Keratinocyte (primary cell): ENCODE data around the gene FAM72C. TPM values are rescaled to one million over a fixed set of nuclear protein-coding genes. Genes with fewer than 3 reads are reported as not detected.
"Not testable (repeated sequence)": the region's sequence is repeated elsewhere in the genome, so short reads cannot be mapped to it uniquely, and the experiment has no call there.

Experiments
- DNase-seq: peaks from one replicate; pipeline ENCODE4 v3.0.0-alpha.2; 2011; ENCODE audit warnings: low read depth, missing footprints, low spot score
- FAIRE-seq: peaks from 2 replicates; lab custom pipeline; 2011; peaks lifted over from hg19 to GRCh38; lab: Jason Lieb, UNC
- H2AFZ ChIP-seq: 2 replicates; pipeline ENCODE4 v1.6.0; 2012; ENCODE audit warnings: low read length, control low read depth, inconsistent platforms; ENCODE audit not compliant: control insufficient read depth
- H3K27ac ChIP-seq: 2 replicates; pipeline ENCODE4 v1.5.1; 2011; ENCODE audit warnings: low read length; ENCODE audit not compliant: control insufficient read depth, insufficient read depth
- H3K27me3 ChIP-seq: 3 replicates; pipeline ENCODE4 v1.6.0; 2011; ENCODE audit warnings: low read length; ENCODE audit not compliant: control insufficient read depth, insufficient read depth; ENCODE audit errors: extremely low read depth
- H3K36me3 ChIP-seq, 2 experiments: 2 replicates in 1 of 2; 3 replicates in 1 of 2; pipeline ENCODE4 v1.5.1; 2011; ENCODE audit warnings: low read length in 2 of 2, mild to moderate bottlenecking in 1 of 2; ENCODE audit not compliant: control insufficient read depth in 2 of 2, insufficient read depth in 2 of 2; ENCODE audit errors: extremely low read depth in 1 of 2
- H3K4me1 ChIP-seq: 3 replicates; pipeline ENCODE4 v1.5.1; 2011; ENCODE audit warnings: low read length; ENCODE audit not compliant: control insufficient read depth, insufficient read depth; ENCODE audit errors: extremely low read depth
- H3K4me2 ChIP-seq: 3 replicates; pipeline ENCODE4 v1.6.0; 2011; ENCODE audit warnings: low read depth, low read length; ENCODE audit not compliant: control insufficient read depth, insufficient read depth; ENCODE audit errors: extremely low read depth
- H3K4me3 ChIP-seq, 3 experiments: fragments of 200-600 bp in 1 of 3; sonication (generic) in 1 of 3; 2 replicates in 2 of 3; 3 replicates in 1 of 3; pipeline ENCODE4 v1.5.1; 2011 to 2016; ENCODE audit warnings: low read length in 3 of 3, mild to moderate bottlenecking in 3 of 3, control low read depth in 2 of 3, inconsistent platforms in 1 of 3, low read depth in 1 of 3, mixed read lengths in 1 of 3, mixed run types in 1 of 3, moderate library complexity in 1 of 3; ENCODE audit not compliant: control insufficient read depth in 2 of 3, insufficient read depth in 2 of 3; ENCODE audit errors: extremely low read depth in 1 of 3
- H3K79me2 ChIP-seq: 2 replicates; pipeline ENCODE4 v1.6.0; 2012; ENCODE audit warnings: low read length; ENCODE audit not compliant: control insufficient read depth, insufficient read depth
- H3K9ac ChIP-seq: 3 replicates; pipeline ENCODE4 v1.6.0; 2011; ENCODE audit warnings: low read length; ENCODE audit not compliant: control insufficient read depth, insufficient read depth; ENCODE audit errors: extremely low read depth
- H3K9me1 ChIP-seq: 3 replicates; pipeline ENCODE4 v1.6.0; 2011; ENCODE audit warnings: low read length; ENCODE audit not compliant: control insufficient read depth, insufficient read depth; ENCODE audit errors: extremely low read depth
- H3K9me3 ChIP-seq: 2 replicates; pipeline ENCODE4 v1.5.1; 2012; ENCODE audit warnings: low read depth, low read length; ENCODE audit not compliant: control insufficient read depth
- H4K20me1 ChIP-seq: 3 replicates; pipeline ENCODE4 v1.6.0; 2011; ENCODE audit warnings: low read length; ENCODE audit not compliant: control insufficient read depth, insufficient read depth; ENCODE audit errors: extremely low read depth
- dilution Hi-C: fragments of 300-500 bp; cut with MboI; formaldehyde crosslinking; loops from one replicate; pipeline ENCODE4 v1.7.0; 2020; ENCODE audit warnings: low sequenced_read_pairs; ENCODE audit not compliant: extremely low pct_ligation_motif_present
- polyA plus RNA-seq, 5 experiments: library from polyadenylated mRNA; depleted of rRNA in 3 of 5; stranded (reverse) in 3 of 5; stranded (forward) in 1 of 5; unstranded in 1 of 5; fragments of >200 nt; gene quantifications; 1 replicate in 1 of 5; 2 replicates in 3 of 5; 3 replicates in 1 of 5; pipeline versions ENCODE4 v1.2.1 to v1.2.3, GENCODE V29; 2011 to 2012; ENCODE audit warnings: missing spikeins in 2 of 5, low read depth in 1 of 5, low replicate concordance in 1 of 5

Gene FAM72C
- polyA plus RNA-seq, 1 donor (not counting 4 experiments of a cell fraction or from before 2014, with no cell fraction given), result 3.4 TPM

DNA sequence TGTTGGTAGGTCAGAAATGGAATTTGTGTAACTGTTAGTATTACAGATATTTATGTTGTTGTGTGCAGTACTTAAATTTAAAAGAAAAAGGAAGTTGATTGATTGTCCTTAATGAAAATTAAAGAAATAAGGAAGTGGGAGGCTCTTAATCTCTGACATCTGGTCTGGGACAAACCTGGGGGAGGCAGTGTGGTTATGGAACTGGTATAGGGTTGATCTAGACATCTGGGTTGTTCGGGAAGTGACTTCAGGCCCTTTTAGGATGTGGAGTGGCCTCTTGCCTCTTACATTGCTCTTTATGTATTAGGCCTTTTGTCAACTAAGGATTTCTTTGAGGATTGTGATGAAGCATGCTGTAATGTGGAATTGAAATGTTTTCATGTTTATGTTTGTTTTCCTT lies 16.1 kb upstream of the FAM72C start:
- H3K27me3 ChIP-seq, H3K4me2 ChIP-seq, H3K9me3 ChIP-seq, H3K27ac ChIP-seq, H3K79me2 ChIP-seq, H3K4me3 ChIP-seq, H4K20me1 ChIP-seq, H3K9ac ChIP-seq, DNase-seq, H3K36me3 ChIP-seq, FAIRE-seq, H3K4me1 ChIP-seq, dilution Hi-C loops, H2AFZ ChIP-seq, H3K9me1 ChIP-seq: not testable (repeated sequence)

DNA sequence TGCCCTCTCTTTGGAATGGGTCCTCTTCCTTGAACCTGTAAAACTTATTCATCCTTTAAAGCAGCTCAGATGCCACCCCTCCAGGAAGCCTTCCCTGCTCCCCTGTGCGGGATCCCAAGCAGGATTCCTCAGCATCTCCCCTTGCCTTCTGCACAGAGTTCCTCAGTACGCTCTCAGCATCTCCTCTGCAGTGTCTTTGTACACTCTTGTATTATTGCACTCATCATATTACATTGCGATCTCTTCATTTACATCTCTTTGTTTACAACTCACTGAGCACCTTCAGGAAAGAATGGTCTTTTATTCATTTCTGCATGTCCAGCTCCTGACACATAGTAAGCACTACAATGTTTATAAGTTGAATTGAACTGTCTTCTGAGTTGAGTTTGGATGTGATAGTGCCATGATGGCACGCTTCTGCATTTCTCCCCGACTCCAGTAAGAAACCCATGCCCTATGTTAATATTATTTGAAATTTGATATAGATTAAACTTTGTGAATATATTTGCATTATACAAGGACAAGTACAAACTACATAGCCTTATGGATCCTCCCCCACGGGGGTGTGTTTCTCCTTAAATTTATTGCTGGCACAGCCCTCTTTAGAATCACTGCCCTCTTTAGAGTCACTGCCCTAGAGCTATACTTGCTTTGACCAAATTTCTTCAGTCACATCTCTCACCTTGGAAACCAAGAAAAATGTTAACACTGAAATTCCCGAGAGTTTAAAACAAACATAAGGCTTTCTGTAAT lies 13.1 kb upstream of the FAM72C start:
- H3K27me3 ChIP-seq, H3K9me3 ChIP-seq, H3K79me2 ChIP-seq, H3K36me3 ChIP-seq, H3K9ac ChIP-seq, dilution Hi-C loops, H3K4me1 ChIP-seq, H3K9me1 ChIP-seq, H4K20me1 ChIP-seq, DNase-seq, H3K4me3 ChIP-seq, H2AFZ ChIP-seq, FAIRE-seq, H3K4me2 ChIP-seq, H3K27ac ChIP-seq: not testable (repeated sequence)

DNA sequence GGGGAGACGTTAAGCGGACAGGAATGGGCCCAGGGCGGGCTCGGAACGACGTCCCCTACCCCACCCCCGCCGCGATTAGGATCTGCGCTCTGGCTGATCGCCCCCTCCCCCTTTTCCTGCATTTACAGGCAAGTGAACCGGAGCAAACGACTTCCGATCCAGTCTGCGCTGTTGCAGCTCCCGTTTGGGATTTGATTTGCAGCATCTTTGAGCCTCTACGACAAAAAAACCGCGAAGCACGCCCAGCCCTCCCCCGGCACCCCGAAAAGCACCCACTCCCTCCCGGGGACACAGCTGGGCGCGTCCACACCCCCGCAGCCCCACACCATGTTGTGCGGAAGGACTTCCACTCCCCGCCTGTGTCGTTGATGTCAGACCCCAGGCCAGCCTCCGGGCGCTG lies 2.6 kb upstream of the FAM72C start:
- not testable (repeated sequence) for H3K4me2 ChIP-seq, H3K9ac ChIP-seq

DNA sequence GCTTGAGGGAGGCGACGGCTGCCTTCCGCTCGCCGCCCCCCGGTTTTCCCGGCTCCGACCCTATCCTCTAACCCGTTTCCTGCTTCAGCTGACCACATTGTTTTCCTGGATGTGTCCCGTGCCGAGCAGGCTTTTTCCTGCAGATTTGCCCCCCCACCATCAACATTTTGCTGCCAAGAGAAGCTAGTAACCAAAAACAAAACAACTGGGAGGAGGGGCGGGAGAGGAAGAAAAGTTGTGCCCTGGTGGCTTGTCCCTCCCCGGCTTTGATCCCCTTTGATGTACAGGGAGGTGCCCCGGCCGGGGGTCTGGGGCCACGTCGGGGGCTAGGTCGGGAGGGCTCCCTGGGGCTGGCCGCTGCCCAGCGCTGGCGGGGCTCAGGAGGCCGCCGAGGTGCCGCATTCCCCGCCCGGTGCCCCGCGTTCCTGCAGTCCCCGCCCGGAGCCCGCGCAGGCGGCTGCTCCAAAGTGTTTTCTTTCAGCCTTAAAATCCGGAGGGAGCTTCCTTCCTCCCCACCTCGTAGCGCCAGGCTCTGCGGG lies 2.2 kb upstream of the FAM72C start:
- H3K79me2 ChIP-seq, H4K20me1 ChIP-seq, DNase-seq, H3K36me3 ChIP-seq, FAIRE-seq, H3K9me3 ChIP-seq, dilution Hi-C loops, H2AFZ ChIP-seq, H3K27ac ChIP-seq, H3K4me1 ChIP-seq, H3K9ac ChIP-seq, H3K27me3 ChIP-seq, H3K4me2 ChIP-seq, H3K9me1 ChIP-seq: not testable (repeated sequence)
- peak overlapping the region in 1 of 3 experiments; percentile 12 for H3K4me3 ChIP-seq

More for the DNA sequence above, 2.6 kb upstream of the FAM72C start:
- dilution Hi-C loops, H3K4me1 ChIP-seq, FAIRE-seq, H2AFZ ChIP-seq, H3K79me2 ChIP-seq, H3K27me3 ChIP-seq, DNase-seq, H3K9me3 ChIP-seq, H4K20me1 ChIP-seq, H3K36me3 ChIP-seq, H3K9me1 ChIP-seq, H3K27ac ChIP-seq: not testable (repeated sequence)
- H3K4me3 ChIP-seq, result peak overlapping the region in 1 of 3 experiments; percentile 8

DNA sequence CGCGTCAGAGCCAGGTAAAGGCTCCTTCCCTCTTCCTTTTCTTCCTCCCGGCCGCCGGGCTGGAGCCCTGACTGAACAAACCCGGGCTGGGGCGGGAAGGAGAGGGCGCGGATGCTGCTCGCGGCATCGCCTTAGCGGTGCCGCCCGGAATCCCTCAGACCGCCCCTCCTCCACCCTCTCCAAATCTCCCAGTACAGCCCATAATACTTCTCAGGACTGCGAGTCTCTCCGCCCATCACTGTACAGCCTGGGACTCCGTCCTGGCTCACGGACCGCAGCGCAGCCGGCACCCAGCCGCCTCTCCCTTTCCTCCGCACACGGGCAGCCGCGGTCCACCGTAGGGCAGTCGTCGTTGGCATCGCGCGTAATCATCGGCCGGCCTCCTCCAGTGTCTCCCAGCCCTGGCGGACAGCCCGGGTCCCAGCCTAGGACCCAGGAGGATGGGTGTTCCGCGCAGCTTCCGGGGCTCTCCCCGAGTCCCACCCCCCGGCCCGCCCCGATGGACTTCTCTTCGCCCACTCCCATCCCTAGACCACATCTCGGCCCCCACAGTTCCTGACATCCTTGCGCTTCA lies 1.1 kb upstream of the FAM72C start:
- FAIRE-seq, result not testable (repeated sequence)

More for the DNA sequence above, 1.1 kb upstream of the FAM72C start:
- H3K9me3 ChIP-seq, H3K36me3 ChIP-seq, H3K4me1 ChIP-seq, H3K4me2 ChIP-seq, H3K9ac ChIP-seq, H3K27me3 ChIP-seq, H2AFZ ChIP-seq, dilution Hi-C loops, H3K79me2 ChIP-seq, H3K9me1 ChIP-seq, H3K4me3 ChIP-seq, H3K27ac ChIP-seq, DNase-seq, H4K20me1 ChIP-seq: not testable (repeated sequence)
